ENCODE results near the gene LIN7B. TPM values are rescaled to one million over a fixed set of nuclear protein-coding genes. Genes with fewer than 3 reads are reported as not detected.
A peak's percentile ranks its signal among the peaks of the same experiment; 100 is the strongest.

The LIN7B gene
- total and polyA plus RNA-seq, 2 of the 13 experiments (the other 11 are each of a cell fraction or from before 2014, with no cell fraction given): 5.3 to 7.6 TPM

GRCh38 chr19:49151267-49152118 lies 37.3 kb downstream of the LIN7B start (continued):
- TF ChIP-seq, protein P1, sequence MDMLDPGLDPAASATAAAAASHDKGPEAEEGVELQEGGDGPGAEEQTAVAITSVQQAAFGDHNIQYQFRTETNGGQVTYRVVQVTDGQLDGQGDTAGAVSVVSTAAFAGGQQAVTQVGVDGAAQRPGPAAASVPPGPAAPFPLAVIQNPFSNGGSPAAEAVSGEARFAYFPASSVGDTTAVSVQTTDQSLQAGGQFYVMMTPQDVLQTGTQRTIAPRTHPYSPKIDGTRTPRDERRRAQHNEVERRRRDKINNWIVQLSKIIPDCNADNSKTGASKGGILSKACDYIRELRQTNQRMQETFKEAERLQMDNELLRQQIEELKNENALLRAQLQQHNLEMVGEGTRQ (IDR thresholded peaks at IDR 0.05; ENCODE audit: low read depth, low read length): no peak
- TF ChIP-seq, protein P1 (CRISPR knock-in tag; IDR thresholded peaks at IDR 0.05; ENCODE audit: borderline replicate concordance): peak; percentile 32; the same call in 1 of the 2 replicates
- TF ChIP-seq ZNF274 (CRISPR knock-in tag; IDR thresholded peaks at IDR 0.05) (0 out of 2 replicates have a peak, but pooled peaks have one; percentile 27), ARNTL (CRISPR knock-in tag; IDR thresholded peaks at IDR 0.05) (peak; percentile 64), JARID2 (CRISPR knock-in tag; IDR thresholded peaks at IDR 0.05; ENCODE audit: insufficient replicate concordance) (no peak), ZBTB33 (CRISPR knock-in tag; IDR thresholded peaks at IDR 0.05) (no peak), ZNF563 (CRISPR knock-in tag; IDR thresholded peaks at IDR 0.05) (0 out of 2 replicates have a peak, but pooled peaks have one; percentile 55), POGK (CRISPR knock-in tag; conservative IDR thresholded peaks at IDR 0.05) (no peak), HOXD1 (CRISPR knock-in tag; IDR thresholded peaks at IDR 0.05) (no peak), NPAS2 (CRISPR knock-in tag; IDR thresholded peaks at IDR 0.05; ENCODE audit: borderline replicate concordance) (no peak), NR1H2 (CRISPR knock-in tag; IDR thresholded peaks at IDR 0.05; ENCODE audit: borderline replicate concordance, low read depth) (no peak)

Data from HepG2 (cell line).